DMS114 treated with DMSO at 0.1 percent for 48 hours (cell line): ENCODE data around the gene RAI1.

Source experiments
- DNase-seq: peaks from one replicate; lab custom pipeline; 2025; ENCODE audit not compliant: unreplicated experiment; lab: John Stamatoyannopoulos, UW

RAI1 gene

DNA sequence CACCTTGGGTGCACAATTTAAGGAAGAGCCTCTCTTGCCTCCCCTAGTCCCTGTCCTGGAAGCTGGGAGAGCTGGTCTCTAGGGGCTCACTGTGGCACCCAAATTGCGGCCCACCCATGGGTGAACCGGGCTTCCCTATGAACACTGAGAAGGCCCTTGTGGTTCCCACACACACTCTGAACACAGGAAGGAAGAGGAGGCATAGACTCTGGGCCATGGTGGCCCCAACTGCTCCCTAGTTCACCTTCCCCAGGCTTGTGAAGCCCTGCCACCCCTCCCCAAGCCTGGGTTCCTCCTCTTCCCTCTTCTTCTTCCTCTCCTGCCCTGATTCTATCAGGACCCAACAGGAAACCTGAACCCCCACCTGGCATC, 145.1 kb downstream of the RAI1 start:
- DNase-seq: no peak

DNA sequence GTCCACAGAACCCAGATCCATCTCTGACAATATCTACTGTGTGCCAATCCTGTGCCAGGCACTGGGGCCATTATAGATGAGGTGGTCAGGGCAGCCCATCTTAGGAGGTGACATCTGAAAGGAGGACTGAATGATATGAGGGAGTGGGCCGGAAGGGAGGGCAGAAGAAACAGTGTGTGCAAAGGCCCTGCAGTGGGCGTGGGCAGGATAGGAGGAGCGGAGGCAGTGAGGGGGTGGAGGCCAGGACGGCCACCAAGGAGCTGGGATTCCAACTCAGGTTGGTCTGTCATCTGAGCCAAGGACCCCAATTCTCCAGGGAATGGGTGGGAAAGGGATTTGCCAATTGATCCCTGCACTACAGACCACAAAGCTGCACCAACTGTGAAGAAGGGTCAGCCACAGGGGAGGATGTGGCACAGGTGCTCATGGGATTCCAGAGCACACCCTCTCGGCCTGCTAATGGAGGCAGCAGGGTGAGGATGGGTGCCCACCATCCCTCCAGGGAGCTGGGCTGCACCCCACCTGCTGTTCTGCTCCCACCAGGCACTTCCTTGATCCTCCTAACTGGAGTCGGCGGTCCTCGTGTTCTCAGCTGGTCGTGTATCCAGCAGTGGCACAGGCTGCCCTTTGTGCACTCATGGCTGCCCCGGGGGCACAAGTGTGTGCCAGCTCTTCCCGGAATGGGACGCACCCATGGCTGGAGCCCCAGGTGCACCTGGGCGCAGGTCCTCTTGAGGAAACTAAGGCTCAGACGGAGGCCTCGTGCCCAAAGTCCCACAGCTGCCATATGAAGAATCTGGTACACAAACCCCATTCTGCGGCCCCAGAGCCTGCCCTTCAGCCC, 145.9 kb downstream of the RAI1 start:
- DNase-seq: no peak

DNA sequence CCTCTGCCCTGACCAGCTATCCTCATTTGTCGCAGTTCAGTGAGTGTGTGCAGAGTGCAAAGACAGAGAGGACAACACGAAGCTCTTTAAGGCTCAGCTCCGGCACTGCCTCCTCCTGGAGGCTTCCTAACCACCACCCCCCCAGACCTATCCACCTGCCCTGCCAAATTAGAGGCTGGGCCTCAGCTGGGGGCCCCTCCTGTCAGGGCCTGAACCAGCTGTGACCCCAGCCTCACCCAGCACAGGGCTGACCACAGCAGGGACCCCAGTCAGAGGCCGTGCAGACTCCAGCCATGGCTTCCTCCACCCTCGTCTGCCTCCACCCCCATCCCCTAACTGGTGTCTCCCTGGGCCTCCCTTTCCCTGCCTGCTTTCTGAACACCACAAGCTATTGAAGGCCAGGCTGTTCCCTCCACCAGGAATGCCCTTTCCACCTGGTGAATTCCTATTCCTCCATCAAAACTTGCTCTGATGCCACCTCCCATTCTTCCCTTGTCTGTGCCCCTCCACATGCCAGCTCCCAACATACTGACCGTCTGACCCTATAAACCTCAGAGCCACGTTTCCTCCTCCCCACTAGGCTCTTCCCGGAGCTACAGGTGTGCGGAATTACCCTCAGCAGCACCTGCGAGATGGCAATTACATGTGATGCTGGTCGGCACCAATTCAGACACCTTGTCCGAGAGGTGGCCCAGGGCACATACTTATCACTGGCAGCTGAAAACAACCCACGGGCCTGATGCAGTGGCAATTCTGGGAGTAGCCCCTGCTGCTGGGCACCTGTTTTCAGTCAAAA, 146.8 kb downstream of the RAI1 start:
- DNase-seq: no peak

DNA sequence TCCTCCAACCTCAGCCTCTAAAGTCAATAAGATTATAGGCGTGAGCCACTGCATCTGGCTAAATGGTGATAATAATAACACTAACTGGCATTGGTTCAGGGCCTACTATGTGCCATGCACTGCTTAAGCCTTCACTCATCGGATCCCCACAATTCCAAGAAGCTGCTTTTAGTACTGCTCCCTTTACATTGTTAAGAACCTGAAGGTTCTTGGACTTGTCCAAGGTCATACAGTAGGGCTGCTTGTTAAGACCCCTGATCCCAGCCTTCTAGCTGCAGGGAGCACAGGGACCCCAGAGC, 149.0 kb downstream of the RAI1 start:
- DNase-seq: no peak

DNA sequence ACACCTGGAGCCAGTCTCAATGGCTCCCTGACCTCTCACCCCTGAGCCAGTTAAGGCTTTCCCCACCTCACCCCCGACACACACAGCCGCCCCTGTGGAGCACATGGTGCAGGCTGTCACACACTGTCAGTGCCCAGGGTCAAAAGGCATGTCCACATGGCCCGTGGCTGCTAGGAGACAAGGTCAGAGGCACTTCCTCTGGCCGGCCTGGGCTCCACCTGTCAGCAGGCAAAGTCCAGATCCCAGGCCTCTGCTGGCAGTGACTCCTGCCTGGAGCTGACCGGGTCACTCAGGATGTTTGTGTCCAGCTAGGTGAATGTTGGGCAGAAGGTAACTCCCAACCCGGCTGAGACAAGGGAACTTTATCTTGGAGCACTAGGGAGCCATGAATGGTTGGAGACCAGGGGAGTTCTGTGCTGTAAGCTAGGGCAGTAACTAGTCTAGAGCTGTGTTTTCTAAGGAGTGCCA, 149.5 kb downstream of the RAI1 start:
- no peak for DNase-seq

DNA sequence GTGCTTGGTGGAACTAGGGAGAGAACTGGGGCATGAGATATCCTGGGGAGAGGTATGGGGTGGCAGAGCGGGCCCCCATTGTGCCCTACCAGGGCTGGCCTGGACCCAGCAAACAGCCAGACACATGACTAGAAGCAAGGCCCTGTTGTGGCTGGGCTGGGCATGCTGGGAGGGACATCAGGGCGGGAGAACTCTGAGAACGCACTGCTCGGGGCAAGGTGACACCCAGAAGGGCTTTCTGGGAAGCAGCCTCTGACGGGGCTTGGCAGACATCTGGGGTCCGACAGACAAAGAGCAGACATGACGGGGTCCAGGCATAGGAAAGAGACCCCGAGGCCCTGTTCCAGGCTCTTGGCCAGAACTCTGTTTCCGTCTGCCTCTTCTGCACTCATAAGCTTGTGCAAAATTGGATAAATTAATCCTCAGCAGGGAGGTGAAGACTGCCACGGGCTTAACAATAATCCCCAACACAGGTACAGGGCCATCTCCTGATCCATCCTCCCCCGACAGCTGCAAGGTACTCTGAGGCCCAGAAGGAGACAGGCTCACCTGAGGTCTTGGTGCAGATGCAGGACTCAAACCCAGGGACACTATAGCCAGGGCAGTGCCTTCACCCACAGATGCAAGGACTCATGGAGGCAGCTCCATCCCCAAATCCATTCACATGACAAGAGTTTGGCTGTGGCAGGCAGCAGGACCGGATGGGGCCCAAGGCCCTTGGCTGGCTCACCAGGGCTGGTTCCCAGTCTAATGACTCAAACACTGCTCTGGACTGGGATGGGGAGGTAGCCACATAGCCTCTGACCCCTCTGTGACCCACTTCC, 150.2 kb downstream of the RAI1 start:
- no peak for DNase-seq

DNA sequence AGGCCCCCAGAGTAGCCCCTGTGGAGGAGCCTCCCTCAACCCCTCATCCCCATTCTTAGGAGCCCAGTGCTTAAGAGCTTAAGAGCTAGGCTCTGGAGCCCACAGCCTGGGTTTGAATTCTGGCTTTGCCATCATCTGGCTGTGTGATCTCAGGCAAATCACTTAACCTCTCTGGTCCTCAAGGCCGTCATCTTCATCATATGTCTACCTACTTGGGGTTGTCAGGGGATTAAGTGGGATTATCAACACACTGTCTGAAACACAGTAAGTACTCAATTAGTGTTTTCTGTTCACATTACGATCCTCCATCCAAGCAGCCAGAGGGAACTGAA, 150.7 kb downstream of the RAI1 start:
- no peak for DNase-seq

DNA sequence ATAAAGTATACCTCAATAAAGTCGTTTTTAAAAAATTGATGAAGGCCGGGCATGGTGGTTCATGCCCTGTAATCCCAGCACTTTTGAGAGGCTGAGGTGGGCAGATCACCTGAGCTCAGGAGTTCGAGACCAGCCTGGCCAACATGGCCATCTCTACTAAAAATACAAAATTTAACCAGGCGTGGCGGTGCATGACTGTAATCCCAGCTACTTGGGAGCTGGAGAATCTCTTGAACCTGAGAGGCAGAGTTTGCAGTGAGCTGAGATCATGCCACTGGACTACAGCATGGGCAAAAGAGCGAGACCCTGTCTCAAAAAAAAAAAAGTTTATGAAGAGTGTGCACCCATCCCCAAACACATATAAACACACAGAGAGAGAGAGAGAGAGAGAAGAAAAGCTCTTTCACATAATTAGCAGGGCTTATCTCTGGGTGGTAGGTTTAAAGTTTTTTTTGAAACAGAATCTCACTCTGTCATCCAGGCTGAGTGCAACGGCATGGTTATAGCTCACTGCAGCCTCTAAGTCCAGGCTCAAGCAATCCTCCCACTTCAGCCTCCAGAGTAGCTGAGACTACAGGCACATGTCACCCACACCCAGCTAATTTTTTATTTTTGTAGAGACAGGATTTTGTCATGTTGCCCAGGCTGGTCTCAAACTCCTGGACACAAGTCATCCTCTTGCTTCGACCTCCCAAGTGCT, 152.6 kb downstream of the RAI1 start:
- no peak for DNase-seq

DNA sequence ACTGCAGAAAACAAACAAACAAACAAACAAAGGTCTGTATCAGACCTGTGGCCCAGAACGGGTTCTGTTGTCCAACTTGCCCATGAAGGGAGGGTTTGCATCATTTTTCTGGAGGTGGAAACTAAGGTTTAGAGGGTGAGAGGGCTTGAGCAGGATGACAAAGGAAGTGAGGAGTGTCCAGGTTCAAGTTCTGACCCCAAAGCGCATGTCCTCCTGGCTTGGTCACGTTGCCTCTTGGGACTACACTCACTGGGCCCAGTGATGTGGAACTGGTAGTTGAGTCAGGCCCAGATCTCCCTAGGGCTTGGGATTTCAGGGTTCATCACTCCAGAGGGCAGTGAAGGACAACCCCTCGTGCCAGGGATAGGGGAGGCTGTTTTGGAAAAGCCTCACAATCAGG, 153.7 kb downstream of the RAI1 start:
- DNase-seq: no peak

DNA sequence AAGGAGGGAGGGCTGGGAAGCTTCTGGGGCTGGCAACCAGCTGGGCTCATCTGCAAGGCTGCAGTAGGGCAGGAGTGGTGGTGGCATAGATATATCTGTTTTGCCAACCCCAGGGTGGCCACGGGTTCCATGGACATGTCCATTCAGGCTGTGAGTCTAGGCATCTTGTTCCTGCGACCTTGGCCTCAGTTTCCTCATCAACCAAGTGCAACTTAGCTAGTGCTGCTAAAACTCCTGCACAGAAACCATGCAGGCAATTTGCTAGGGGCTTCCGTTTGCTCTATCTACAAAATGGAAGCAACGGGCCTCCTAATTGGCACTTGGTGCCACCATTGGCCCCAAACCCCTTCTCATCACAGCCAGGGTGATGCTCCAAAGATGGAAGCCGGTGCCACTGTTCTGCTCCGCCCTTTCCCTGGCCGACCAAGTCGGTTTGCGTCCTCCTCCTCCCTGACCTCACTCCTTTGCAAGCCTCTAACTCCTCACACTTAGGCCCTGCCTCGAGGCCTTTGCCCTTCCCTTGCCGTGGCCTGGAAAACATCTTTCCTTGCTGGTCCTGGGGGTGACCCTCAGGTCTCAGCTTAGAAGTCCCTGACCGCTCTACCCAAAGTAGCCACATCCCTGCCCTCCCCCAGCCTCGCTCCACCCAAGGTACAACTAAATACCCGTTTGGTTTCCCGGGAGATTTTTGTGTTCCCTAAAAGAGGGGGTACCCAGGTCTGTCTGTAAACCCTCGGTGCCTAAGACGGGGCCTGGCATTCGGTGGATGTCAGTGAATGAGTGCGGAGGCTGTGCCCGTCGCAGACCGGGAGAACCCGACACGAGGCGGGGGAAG, 154.4 kb downstream of the RAI1 start:
- DNase-seq: no peak

DNA sequence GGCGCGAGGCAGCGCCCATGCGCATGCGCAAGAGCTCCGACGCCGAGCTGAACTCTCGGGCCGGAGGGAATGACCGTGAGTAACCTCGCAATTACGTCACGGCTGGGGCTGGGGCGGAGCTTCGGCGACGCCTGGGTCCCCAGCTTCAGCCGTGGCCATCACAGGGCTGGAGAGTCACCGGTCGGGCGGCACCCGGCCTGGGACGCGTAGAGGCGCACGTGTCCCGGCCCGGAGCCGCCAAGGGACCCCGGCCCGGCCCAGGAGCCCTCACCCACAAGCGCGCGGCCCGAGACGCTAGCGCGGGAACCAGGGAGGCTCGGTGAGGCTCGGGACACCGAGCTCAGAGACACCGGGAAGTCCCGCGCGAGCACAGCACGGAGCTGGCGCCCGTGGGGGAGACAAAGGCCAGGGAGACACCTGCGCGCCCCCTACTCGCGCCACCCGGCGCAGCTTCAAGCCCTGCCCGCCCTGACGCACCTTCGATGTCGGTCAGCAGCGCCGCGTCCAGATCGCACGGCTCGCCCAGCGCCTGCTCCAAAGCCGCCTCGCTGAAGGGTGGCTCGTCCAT, 155.1 kb downstream of the RAI1 start:
- peak; percentile 36 for DNase-seq

DNA sequence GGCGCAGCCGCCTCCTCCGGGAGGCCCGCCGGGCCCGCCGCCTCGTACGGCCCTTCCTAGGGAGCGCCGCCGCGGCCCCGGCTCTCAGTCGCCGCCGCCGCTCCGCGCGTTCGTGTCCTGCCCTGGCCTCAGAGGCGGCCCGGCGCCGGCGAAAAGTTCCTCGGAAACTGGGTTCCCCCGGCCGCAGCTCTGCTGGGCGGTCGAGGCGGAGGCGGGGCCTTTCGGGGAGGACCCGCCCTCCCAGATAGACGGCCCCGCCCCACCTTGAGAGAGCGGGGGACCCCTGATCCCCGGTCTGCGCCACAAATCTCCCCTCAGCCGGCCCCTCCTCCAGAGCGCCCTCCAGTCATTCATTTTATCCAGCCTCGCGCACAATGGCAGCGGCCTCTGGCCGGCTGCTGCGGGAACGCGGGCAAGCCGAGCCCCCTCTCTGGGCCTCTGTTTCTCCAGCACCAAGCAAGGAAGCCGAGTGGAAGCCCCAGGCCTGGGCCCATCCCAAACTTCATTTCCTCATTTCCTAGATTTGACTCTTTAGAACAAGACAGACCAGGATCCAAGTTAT, 155.6 kb downstream of the RAI1 start, which contains the start of gene SREBF1:
TSS of gene SREBF1 (minus strand) at position 169 of the 562 bp plus-strand sequence. CDS start 169 bp downstream, outside the sequence.
- DNase-seq: no peak

DNA sequence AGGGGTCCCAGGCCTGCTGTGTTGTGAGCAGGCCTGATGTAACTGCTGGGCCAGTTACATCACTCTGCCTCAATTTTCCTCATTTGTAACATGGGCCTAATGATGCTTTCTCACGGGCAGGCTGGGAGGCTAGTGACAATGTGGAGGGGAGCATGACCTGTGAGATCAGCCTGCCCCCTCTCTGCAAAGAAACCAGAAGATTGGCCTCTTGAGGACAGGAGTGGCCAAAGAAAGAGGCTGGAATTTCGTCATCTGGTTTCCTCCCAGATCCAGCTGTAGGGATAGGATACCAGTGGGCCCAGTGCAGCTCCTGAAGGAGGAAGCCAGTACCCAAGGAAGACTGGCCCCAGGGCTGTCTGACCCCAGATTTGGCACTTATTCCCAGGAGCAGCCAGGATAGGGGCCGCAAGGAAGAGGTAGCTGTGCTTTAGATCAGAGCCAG, 156.1 kb downstream of the RAI1 start:
- DNase-seq: no peak

DNA sequence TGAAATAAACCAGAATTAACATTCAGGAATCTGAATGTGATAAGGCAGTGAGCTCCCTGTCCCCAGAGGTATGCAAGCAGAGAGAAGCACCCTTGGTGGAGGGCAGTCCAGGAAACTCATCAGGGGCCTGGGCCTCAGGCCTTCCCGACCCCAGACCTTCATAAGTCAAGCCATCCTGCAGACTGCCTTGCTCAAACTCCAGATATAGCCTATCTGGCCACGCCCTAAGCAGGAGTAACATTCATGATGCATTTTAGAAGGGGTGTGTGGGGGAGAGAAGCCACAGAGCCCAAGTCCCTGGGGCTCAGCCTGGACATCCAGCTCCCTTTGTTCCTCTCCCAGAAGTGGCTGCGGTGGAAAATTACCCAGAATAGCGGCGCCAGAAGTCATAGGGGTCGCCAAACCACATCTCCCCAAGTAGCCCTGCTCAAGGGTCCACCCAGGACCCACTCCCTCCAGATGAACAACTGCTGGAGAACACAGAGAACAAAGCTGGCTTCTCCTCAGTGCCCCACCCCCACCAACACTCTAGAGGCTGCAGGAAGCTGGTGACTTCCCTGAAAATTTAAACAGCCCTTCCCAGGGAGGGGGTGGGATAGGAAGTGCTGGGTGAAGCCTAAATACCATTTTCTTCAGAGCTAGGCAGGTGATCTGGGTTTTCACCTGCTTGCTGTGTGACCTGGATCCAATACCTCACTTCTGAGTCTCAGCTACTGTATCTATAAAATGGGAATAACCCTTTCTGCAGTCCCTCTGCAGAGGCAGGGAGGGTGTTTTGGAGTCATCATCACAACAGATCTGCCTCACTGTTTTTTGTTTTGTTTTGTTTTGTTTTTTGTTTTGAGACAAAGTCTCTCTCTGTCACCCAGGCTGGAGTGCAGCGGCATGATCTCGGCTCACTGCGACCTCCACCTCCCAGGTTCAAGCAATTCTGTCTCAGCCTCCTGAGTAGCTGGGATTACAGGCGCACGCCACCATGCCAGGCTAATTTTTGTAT, 157.0 kb downstream of the RAI1 start:
- DNase-seq: no peak

DNA sequence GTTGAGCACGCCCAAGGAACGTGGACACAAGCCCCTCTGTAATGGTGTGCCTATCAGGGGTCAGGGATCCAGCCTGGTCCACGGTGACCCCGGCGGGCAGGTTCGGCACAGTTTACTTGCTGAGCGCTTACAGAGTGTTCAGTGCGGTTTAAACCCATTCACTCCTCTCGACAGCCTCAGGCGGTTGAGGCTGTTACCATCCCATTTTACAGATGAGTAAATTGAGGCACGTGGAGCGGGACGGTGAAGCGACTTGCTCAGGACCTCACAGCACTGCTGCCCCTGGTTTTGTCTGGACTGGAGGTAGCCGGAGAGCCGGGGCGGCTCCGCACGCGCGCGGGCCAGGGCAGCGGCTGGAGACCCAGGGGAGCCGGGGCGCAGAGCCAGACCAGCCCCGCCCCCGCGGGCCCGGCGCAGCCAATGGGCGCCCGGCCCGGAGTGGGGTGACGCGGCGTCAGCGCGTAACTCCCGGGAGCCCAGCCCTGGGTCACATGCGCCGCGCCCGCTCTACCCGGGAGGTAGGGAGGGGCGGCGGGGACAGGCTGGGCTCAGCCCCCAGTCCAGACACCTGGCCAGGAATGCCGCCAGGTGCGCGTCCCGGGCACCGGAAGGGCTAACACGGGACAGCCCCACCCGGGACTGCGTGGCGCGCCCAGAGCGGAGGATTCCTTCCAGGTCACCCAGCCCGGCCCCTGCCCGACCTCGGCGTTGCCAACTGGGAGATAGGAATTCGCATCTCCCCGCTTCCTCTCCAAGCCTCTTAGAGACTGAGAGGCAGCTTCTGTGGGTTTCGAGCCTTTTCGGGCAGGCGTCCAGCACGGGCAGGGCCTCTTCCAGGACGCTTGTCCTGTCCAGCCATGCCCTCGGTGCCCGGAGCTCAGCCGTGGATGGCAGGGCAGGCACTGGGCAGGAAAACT, 158.8 kb downstream of the RAI1 start:
- no peak for DNase-seq

DNA sequence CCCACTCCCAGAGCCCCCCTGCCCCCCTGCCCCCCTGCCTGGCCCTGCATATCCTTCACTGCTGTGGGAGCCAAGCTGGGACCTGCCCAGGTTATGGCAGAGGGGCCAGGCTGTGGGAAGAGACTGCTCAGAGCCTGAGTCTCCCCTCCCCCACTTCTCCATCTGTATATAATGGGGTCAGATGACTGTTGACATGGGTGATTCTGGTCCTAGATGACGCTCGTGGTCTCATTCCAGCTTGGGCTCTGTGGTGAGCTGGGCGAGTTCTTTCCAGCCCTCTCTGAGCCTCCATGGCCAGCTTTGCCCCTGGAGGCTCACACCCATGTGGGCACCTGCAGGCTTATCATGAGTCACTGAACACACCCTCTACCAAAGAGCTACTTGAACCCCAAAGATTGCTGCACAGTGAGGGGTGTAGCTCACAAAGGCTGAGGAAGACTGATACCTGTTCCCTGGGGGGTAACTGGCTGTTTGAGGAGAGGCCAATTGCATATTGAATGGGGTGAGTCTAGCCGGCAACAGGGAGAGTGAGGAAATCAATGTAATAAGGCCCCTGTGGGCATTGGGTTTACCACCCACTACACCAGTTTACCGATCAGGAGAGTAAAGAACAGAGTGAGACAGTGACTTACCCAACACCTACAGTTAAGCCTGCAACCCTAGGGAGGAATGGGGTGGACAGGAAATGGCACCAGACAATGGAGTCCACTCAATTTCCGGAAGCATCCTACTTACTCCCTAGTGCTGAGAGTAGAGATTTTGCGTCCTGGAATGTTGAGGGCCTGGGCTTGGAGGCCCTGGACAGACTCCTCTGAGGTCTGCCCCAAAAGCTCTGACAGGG, 159.7 kb downstream of the RAI1 start:
- no peak for DNase-seq
